ENCODE measurements around the gene SLC22A23.

The SLC22A23 gene

GRCh38 chr6:3236005-3236404 lies 220.8 kb downstream of the SLC22A23 start:
- no peak overlapping the region for H3K27ac ChIP-seq
- TF ChIP-seq CTCF (conservative IDR thresholded peaks at IDR 0.05) (no peak), ZFX (IDR thresholded peaks at IDR 0.05) (no peak)

- H3K27ac ChIP-seq, result no peak overlapping the region
- no peak for TF ChIP-seq CTCF (conservative IDR thresholded peaks at IDR 0.05)
- TF ChIP-seq ZFX (IDR thresholded peaks at IDR 0.05), result no peak
Measured at GRCh38 chr6:3235486-3235885, 221.4 kb downstream of the SLC22A23 start.

GRCh38 chr6:3233904-3234303 lies 222.9 kb downstream of the SLC22A23 start:
- no peak overlapping the region for H3K27ac ChIP-seq
- no peak for TF ChIP-seq ZFX (IDR thresholded peaks at IDR 0.05)
- TF ChIP-seq CTCF (conservative IDR thresholded peaks at IDR 0.05), result no peak

DNA sequence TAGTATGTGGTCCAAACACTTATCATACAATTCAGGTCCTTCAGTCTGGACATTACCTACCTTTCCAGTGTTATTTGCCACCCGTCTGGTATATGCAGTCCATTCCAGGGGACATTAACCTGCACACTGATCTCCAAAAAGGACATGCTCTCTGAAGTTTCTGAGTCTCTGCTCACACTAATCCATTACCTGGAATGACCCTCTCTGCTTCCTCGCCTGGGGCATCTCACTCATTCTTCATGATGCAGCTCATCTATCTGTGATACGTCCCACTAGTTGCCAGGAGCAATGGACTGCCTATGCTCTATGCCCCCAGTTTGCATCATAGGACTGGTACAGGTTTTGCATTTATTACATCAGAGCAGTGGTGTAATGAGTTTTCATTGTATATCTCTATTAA lies 223.5 kb downstream of the SLC22A23 start:
- no peak overlapping the region for H3K27ac ChIP-seq
- TF ChIP-seq ZFX (IDR thresholded peaks at IDR 0.05), result no peak
- TF ChIP-seq CTCF (conservative IDR thresholded peaks at IDR 0.05), result no peak

GRCh38 chr6:3232017-3232945 lies 224.6 kb downstream of the SLC22A23 start:
- TF ChIP-seq CTCF (conservative IDR thresholded peaks at IDR 0.05), result no peak
- no peak for TF ChIP-seq ZFX (IDR thresholded peaks at IDR 0.05)
- H3K27ac ChIP-seq, result no peak overlapping the region

GRCh38 chr6:3231247-3232016 lies 225.4 kb downstream of the SLC22A23 start:
- TF ChIP-seq CTCF (conservative IDR thresholded peaks at IDR 0.05) (no peak), ZFX (IDR thresholded peaks at IDR 0.05) (no peak)

GRCh38 chr6:3230900-3231246 lies 226.0 kb downstream of the SLC22A23 start:
- no peak for TF ChIP-seq ZFX (IDR thresholded peaks at IDR 0.05)
- no peak for TF ChIP-seq CTCF (conservative IDR thresholded peaks at IDR 0.05)
- no peak overlapping the region for H3K27ac ChIP-seq

More at GRCh38 chr6:3231247-3232016, 225.4 kb downstream of the SLC22A23 start:
- H3K27ac ChIP-seq, result no peak overlapping the region

All from C4-2B (cell line).